GM20000 (cell line): ENCODE measurements around the gene KIRREL3.

Source experiments
- DNase-seq: peaks from one replicate; pipeline ENCODE4 v3.0.0; 2012; ENCODE audit warnings: low spot score
- CTCF ChIP-seq: IDR thresholded peaks from 2 replicates; pipeline ENCODE4 v1.5.1; 2012; ENCODE audit warnings: mild to moderate bottlenecking, control low read depth; ENCODE audit errors: extremely low read depth, missing control alignments

Gene KIRREL3

GRCh38 chr11:126440276-126440675, 560.3 kb downstream of the KIRREL3 start:
- no peak for DNase-seq
- TF ChIP-seq CTCF: no peak

DNA sequence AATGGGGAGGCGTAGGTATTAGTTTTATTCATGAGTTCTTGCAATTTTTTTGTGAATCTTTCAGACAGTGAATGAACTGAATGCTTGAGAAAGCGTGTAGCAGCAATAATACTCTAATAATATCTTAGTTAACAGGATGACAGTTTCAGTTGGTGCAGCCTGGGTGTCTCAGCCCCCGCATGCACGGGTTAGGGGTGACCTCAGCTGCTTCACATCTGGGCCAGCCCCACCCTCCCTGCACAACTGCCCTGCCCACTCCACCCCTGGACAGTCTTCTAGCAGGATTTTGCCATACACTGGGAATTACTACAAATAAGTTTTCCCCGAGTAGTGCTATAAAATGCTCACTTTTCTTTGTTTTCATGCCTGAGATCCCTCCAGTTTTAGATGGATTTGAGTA, 561.9 kb downstream of the KIRREL3 start:
- TF ChIP-seq CTCF: no peak
- no peak for DNase-seq

GRCh38 chr11:126438272-126438671, 562.3 kb downstream of the KIRREL3 start:
- DNase-seq: no peak
- TF ChIP-seq CTCF: no peak

DNA sequence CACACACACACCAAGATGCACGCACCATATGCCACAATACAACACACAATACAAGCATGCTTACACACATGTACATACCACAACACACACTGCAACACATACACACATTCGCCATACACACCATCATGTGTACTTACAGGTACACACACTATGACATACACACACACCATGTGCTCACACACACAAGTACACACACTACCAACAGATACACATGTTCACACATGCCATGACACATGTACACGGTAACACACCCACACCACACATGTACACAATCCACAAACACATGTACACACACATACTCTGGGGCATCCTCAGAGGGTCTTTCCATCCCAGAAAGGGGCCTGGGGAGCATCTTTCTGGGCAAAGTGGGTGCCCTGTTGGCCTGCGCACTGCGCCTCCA, 562.8 kb downstream of the KIRREL3 start:
- DNase-seq: no peak
- TF ChIP-seq CTCF: no peak

GRCh38 chr11:126436209-126436755, 564.3 kb downstream of the KIRREL3 start:
- no peak for TF ChIP-seq CTCF
- DNase-seq: no peak

DNA sequence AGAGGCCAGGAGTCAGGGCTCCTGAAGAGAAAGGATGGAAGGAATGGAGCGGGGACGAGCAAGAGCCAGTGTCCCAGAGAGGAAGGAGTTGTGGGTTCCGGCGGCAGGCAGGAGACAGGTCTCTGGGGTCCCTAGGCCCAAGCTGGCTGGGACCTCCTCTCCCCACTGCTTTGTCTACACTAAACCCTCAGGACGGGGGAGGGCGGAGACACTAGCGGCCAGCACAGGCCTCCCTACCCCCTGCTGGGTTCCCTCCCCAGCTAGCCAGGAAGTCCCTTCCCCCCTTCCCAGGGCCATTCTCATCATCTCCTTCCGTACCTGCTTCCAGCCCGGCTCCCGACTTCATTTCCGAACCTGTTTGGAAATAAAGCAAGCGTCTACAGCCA, 565.6 kb downstream of the KIRREL3 start:
- DNase-seq: no peak
- TF ChIP-seq CTCF: no peak

- TF ChIP-seq CTCF: no peak
Observed at GRCh38 chr11:126433989-126434949, 566.3 kb downstream of the KIRREL3 start.

More at GRCh38 chr11:126433989-126434949, 566.3 kb downstream of the KIRREL3 start:
- no peak for DNase-seq
